HG03064 (cell line): Measurements from ENCODE around the gene WDR11.

ENCODE experiments used
- ATAC-seq: cut with Tn5 transposase; IDR thresholded peaks from one replicate; pipeline ENCODE4 v1.9.1; 2021; ENCODE audit warnings: low read depth; ENCODE audit not compliant: unreplicated experiment

WDR11 gene, protein sequence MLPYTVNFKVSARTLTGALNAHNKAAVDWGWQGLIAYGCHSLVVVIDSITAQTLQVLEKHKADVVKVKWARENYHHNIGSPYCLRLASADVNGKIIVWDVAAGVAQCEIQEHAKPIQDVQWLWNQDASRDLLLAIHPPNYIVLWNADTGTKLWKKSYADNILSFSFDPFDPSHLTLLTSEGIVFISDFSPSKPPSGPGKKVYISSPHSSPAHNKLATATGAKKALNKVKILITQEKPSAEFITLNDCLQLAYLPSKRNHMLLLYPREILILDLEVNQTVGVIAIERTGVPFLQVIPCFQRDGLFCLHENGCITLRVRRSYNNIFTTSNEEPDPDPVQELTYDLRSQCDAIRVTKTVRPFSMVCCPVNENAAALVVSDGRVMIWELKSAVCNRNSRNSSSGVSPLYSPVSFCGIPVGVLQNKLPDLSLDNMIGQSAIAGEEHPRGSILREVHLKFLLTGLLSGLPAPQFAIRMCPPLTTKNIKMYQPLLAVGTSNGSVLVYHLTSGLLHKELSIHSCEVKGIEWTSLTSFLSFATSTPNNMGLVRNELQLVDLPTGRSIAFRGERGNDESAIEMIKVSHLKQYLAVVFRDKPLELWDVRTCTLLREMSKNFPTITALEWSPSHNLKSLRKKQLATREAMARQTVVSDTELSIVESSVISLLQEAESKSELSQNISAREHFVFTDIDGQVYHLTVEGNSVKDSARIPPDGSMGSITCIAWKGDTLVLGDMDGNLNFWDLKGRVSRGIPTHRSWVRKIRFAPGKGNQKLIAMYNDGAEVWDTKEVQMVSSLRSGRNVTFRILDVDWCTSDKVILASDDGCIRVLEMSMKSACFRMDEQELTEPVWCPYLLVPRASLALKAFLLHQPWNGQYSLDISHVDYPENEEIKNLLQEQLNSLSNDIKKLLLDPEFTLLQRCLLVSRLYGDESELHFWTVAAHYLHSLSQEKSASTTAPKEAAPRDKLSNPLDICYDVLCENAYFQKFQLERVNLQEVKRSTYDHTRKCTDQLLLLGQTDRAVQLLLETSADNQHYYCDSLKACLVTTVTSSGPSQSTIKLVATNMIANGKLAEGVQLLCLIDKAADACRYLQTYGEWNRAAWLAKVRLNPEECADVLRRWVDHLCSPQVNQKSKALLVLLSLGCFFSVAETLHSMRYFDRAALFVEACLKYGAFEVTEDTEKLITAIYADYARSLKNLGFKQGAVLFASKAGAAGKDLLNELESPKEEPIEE

DNA sequence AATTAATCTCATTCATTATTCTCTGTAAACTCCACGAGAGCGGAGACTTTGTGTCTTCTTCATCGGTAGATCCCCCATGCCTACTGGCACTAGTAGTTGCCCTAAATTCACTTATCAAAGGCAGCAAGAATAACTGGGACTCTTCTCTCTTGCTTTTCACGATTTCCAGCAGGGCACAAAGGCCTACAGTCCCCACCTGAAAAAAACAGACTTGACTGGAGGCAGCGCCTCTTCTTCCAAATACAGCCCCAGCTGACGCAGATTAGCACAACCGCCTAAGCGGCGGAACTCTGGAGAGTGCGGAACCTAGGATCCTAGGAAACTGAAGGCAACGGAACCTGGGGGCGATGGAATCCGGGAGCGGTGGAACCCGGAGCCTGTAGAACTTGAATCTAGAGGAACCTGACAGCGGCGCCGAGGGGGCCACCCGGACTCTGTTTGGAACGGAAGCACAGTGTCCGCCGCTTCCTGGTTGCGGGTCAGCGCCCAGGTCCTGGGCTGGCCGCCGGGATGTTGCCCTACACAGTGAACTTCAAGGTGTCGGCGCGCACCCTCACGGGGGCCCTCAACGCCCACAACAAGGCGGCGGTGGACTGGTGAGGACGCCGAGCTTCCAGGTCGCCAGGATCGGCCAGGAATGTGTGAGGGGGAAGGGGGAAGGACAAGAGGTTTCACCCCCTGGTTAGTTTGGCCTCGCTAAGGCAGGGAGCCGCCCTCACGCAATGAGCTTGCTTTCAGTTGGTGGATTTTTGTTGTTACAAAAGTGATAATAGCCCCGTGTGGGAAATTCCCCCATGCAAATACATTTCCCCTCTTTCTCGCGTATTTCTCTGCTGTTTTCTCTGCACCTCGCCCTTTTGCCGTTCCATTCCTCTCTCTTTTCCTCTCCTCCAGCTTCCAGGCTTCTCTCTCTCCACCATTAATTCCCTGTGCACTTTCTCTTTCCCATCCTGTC, at the start of gene WDR11:
TSS of gene WDR11 (plus strand) at position 452 of the 955 bp plus-strand sequence. CDS start at position 511, 59 bp downstream.
- ATAC-seq: peak; percentile 98

- ATAC-seq: no peak
These were observed 48.2 kb upstream of the WDR11 start for GRCh38 chr10:120802935-120803334.

DNA sequence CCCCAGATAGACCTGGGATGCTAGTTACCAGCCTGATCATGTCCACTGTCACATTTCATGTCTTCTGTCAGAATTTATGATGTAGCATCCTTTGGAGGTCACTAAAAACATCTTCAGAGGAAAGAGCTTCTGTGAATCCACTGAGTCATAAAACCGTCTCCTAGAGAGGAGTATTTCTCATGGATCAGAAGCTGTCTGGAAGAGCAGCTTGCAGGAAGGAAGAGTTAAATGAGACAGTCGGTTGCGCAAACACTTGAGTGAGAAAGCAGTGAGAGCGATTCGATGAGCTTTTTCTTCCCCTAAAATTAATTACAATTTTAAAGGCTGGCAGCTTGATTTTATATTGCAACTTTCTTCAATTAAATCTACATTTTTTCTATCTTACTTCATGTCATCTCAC, 47.2 kb upstream of the WDR11 start:
- no peak for ATAC-seq

GRCh38 chr10:120805014-120805812, 45.9 kb upstream of the WDR11 start:
- ATAC-seq: no peak

DNA sequence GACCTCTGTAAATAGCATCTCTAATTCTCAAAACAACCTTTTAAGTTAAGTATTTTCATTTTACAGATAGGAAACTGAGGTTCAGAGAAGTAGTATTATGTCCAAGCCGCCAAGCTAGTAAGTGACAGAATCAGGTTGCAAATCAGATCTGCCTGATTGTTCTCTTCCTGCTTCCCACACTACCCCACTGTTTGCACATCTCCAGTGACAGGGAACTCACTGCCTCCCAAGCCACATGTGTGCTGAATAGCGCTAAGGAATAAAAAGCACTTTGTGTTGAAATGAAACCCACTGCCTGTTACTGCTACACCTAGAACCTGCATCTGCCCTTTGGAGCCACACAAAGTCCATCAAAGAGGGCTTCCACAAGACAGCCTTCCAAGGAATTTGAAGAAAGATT, 45.1 kb upstream of the WDR11 start:
- ATAC-seq: no peak

- ATAC-seq: no peak
These were observed 40.9 kb upstream of the WDR11 start for GRCh38 chr10:120810298-120810697.

- no peak for ATAC-seq
These were observed 38.1 kb upstream of the WDR11 start for GRCh38 chr10:120813085-120813484.

- ATAC-seq: no peak
These were observed 32.9 kb upstream of the WDR11 start for GRCh38 chr10:120818301-120818700.

DNA sequence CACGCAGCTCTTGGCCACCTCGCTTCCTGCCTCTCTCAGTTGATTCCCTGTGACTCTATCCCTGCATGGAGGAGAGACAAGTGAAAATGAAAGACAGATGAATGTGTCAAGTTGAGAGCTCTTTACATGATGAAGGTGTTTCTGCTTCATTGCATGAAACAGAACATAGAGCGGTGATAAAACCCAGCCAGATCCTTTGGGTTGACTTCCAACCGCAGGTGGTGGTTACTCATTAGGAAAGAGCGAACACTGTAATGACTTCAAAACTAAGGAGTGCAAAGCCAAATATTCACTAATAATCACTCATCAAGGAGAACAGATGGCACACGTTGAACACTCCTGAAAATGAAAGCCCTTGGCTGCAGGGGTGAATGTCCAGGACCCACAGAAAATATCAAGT, 31.8 kb upstream of the WDR11 start:
- no peak for ATAC-seq

DNA sequence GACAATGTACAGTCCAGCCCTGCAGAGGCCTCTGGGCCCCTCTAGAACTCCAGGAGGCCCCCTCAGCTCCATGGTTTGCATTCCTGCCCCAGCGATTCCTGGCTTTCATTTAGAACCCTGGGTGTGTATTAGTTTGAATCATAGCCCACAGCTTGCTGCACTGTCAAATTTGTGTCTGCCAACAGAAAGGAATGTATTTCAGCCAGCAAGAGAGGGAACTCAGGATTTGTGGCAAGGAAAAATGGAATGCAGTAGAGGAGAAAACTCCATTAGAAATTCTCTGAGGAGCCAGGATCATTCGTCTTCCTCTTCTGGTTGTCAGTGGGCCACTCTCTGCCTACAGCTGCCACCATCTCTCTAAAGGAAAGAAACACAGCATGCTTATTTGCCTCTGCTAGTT, 27.9 kb upstream of the WDR11 start:
- no peak for ATAC-seq

GRCh38 chr10:120824881-120825309, 26.3 kb upstream of the WDR11 start:
- no peak for ATAC-seq

DNA sequence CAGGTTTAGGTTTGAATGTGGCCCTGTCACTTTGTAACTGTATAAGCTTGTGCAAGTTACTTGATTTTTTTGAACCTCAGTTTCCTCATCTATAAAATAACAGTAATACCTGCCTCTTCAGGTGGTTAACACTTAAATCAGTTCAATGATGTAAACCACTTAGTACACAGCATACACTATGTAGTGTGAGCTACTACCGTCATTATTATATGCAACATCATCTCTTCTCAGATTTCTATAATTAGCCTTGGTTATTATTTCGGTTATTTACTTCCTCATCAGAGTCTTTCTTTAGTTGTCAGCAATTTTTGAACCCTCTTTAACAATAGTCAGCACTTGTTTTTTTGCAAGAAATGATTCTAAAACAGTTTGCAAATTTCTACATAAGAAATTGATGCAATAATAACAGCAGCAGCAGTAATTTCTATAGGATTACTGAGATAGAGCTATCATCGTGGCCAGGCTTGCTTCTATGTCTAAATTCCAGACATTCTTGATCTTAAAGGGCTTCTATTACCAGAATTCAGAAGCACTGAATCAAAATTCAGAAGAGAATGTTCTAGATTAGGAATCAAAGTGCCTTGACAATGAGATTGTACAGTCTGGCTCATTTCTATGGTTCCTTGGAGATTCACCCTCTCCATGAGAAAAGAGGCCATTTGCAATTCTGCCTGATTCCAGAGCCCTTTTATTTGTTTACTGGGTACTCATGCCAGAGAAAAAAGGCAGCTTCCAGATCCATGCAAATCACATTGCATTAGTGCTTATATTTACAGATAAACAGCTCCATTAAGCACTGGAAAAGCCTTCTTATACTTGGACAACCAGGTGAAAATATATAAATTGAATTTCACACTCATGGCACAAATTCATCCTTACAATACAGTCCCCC, 25.0 kb upstream of the WDR11 start:
- ATAC-seq: no peak

GRCh38 chr10:120827251-120827875, 23.8 kb upstream of the WDR11 start:
- ATAC-seq: no peak

DNA sequence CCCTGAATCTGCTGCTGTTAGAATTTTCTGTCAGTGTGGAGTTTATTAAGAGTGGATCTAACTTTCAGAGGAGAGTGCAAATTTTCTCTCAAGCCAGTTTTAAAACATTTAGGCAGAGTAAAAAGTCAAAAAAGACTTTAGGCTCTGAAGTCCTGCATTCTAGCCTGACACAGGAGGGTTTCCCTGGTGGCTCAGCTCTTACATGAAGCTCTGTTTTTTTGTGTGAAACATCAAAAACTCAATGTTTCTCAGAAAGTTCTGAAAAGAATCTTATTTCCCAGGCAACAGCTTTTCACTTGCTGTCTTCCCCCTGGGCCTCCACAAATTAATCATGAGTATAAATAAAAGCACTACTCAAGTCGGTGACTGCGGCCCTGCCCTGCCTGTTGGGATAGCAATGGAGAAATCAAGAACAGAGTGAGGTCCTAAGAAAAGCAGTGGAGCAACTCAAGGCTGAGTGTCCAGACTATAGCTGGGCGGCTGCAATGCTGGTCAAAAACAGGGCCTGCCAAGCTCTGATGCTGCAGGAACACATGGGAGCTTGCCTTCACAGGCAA, 22.3 kb upstream of the WDR11 start:
- no peak for ATAC-seq

DNA sequence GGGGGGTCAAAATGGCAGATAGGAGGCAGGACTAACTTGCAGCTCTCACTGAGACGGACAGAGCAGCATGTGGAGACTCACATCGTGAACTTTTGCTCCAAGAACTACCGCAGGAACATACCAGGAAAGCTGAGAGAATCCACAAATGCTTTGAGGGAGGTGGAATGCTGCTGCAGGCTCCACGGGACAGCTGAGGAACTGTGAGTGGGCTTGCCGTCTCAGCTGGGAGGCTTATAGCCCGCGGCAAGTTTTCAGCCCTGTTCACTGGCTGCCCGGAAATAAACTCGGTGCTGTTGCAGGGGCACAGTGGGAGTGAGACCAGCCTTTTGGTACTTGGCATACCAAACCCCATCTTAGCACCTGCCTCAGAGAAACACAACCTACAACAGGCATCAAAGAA, 19.1 kb upstream of the WDR11 start:
- ATAC-seq: no peak

- no peak for ATAC-seq
These were observed 17.8 kb upstream of the WDR11 start for GRCh38 chr10:120833222-120833928.

DNA sequence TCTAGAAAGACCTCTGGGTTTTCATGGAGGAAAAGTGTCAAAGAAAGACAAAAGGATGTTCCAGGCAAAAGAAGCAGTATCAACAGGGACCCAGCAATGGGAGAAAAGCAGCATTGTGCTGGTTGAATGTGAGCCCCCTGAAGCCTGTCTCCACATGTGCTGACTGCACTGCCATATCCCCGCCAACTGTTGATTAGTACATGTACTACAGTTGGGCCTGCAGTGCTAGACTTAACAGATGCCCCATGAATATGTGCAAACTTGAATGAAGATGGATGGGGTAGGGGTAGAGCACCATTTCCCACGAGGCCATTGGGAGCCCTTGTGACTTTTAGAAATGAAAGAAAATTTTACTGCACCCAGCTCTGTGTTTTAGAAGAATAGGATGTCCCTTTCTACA, 15.6 kb upstream of the WDR11 start:
- no peak for ATAC-seq
